Measurements from ENCODE around the gene TOB1. TPM values are rescaled to one million over a fixed set of nuclear protein-coding genes. Genes with fewer than 3 reads are reported as not detected.

Gene TOB1
- total RNA-seq, 2 experiments from 2014 or later = 81.8 to 99.0 TPM

DNA sequence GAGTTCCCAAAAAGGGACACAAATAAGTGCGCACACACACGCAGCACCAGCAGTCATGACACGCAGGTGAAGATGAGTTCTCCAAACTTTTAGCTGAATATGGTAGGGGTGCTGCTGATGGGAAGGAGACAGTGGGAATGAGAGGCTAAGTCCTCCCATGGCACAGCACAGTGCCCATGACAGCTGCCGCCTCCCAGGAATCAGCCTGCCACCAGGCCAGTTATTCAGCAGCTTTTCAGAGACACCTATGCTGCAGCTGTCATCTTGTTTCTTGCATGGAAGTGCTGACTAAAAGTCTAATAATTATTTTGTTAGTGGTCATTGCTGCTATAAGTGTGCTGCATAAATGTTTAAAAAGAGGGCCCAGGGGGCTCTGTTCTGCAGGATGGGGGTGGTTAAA is 18.6 kb downstream of the TOB1 start:
- no peaks in the 10 kb centered on the region for H3K27me3 Mint-ChIP-seq
- no peak for DNase-seq
- H3K4me1 Mint-ChIP-seq = peaks cover 12% of the 10 kb centered on the region
- H3K36me3 Mint-ChIP-seq (ENCODE audit: low read depth) = no peaks in the 10 kb centered on the region
- CTCF ChIA-PET = interaction anchor here (0.6 kb wide), 1 partner anchor 143 kb away, joined by 3 read pairs; no protein-coding TSS in a partner anchor
- POLR2A ChIA-PET = no interaction called here
- H3K9me3 Mint-ChIP-seq = no peaks in the 10 kb centered on the region
- H3K4me3 Mint-ChIP-seq = no peak overlapping the region
- no peak overlapping the region for H3K27ac Mint-ChIP-seq

DNA sequence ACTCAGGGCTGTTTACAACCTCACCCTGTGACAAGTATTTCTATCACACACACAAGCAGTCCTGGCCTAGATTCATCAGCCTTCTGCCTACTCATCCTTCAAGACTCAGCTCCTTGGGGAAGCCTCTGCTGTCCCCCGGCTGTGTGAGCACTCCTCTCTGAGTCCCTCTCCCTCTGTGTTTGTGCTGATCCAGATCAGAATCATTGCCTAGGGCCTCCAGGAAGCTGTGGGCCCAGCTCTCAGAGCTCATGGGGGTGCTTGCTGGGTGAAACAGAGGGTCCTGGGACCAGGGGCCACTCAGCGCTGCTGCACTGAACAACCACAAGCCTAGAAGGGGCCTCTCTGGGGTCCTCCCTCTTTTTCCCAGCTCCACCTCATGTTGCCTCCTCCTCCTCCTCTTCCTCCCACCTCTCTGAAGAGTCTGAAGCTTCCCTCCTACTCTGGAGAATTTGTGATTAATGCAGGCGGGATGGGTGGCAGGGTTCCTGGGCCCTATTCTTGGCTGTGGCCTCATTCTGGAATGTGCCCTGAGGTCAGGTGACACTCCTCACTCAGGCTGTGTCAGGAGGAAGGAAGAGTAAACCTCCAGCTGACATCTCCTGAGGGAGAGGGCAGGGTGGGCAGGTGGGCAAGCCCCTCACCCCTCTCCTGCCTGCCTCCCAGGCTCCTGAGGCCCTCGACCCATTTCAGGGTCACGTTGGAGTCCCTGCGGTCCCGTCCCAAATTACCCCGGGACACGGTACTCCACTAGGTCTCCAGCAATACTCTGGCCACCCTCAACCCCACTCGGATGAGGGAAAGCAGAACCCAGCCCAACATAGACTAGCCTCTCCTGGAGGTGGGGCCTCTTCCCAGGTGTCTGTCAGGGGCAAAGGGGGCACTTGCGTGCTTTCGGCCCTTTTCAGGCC is 20.7 kb downstream of the TOB1 start:
- Mint-ChIP-seq H3K36me3 (ENCODE audit: low read depth) (no peaks in the 10 kb centered on the region), H3K27ac (no peak overlapping the region), H3K4me3 (no peak overlapping the region), H3K4me1 (peaks cover 2% of the 10 kb centered on the region), H3K9me3 (no peaks in the 10 kb centered on the region), H3K27me3 (no peaks in the 10 kb centered on the region)
- ChIA-PET CTCF (interaction anchor here (1.5 to 1.7 kb wide), 2 partner anchors 18 to 111 kb away, joined by 4 to 5 read pairs; no protein-coding TSS in a partner anchor), POLR2A (no interaction called here)
- no peak for DNase-seq

DNA sequence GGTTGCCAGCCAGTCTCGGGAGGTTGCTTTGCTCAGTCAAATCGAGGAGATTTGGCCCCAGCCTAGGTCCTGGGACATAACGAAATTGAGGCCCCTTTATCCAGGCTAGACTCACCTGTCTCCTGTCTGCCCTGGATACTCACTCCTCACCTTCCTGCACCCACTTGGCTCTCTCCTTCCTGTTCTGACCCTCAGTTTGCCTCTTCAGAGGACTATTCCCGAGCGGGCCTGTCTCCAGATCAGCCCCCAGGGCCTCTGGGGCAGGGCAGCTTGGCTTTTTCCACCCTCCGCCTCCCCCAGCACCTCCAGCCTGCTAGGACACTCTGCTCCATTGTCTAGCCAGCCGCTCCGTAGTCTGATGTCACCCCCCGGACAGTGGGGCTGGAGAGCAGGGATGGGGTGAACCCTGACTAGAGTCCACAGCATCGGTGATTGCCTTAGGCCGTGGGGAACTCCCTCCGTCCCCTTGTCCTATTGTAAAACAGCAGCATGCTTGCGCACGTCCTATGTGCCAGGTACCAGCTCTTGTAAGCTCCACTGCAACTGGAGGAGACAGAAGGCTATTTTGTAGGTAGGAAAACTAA is 21.9 kb downstream of the TOB1 start:
- ChIA-PET CTCF (interaction anchor here (1.3 to 4.0 kb wide), 4 partner anchors 8 to 309 kb away, joined by 4 to 27 read pairs (median 4); partner anchors contain the start of gene NME1), POLR2A (no interaction called here)
- H3K27ac Mint-ChIP-seq = no peak overlapping the region
- no peak for DNase-seq
- no peaks in the 10 kb centered on the region for H3K36me3 Mint-ChIP-seq (ENCODE audit: low read depth)
- peaks cover 2% of the 10 kb centered on the region for H3K4me1 Mint-ChIP-seq
- no peak overlapping the region for H3K4me3 Mint-ChIP-seq
- no peaks in the 10 kb centered on the region for H3K27me3 Mint-ChIP-seq
- no peaks in the 10 kb centered on the region for H3K9me3 Mint-ChIP-seq

- H3K36me3 Mint-ChIP-seq (ENCODE audit: low read depth) = no peaks in the 10 kb centered on the region
- POLR2A ChIA-PET = no interaction called here
- no peak overlapping the region for H3K27ac Mint-ChIP-seq
- no peak for DNase-seq
- peaks cover 2% of the 10 kb centered on the region for H3K4me1 Mint-ChIP-seq
- no peaks in the 10 kb centered on the region for H3K27me3 Mint-ChIP-seq
- H3K9me3 Mint-ChIP-seq = no peaks in the 10 kb centered on the region
- H3K4me3 Mint-ChIP-seq = no peak overlapping the region
- CTCF ChIA-PET = interaction anchor here (1.3 to 4.0 kb wide), 3 partner anchors 9 to 310 kb away, joined by 4 to 27 read pairs (median 4); partner anchors contain the start of gene NME1
Observed at GRCh38 chr17:50843150-50843905, 22.8 kb downstream of the TOB1 start.

- no peak for DNase-seq
- Mint-ChIP-seq H3K4me1 (peaks cover 2% of the 10 kb centered on the region), H3K4me3 (no peak overlapping the region), H3K36me3 (ENCODE audit: low read depth) (no peaks in the 10 kb centered on the region), H3K27ac (no peak overlapping the region), H3K27me3 (no peaks in the 10 kb centered on the region), H3K9me3 (no peaks in the 10 kb centered on the region)
- CTCF ChIA-PET = interaction anchor here (0.8 to 4.0 kb wide), 6 partner anchors 10 to 128 kb away, joined by 3 to 27 read pairs (median 5); no protein-coding TSS in a partner anchor
- POLR2A ChIA-PET = no interaction called here
Observed at GRCh38 chr17:50842506-50843149, 23.5 kb downstream of the TOB1 start.

DNA sequence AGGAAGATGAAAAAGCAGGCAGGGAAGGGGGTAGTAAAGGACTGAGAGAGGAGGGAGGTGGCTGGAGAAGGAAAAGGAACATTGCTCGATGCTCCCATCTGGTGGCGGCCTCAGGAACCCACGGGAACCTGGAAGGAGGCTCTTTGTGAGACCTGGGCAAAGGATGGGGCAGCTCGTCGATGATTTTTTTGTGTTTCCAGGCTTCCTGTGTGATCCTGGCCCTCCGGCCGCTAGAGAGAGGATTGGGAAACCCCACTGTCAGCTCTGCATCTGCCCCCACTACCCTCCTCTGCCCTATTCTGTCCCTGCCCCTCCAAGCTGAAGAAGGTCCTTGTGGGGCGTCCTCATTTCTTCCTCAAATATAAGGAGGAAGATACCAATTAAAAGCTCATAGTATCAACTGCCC is 24.2 kb downstream of the TOB1 start:
- Mint-ChIP-seq H3K27me3 (no peaks in the 10 kb centered on the region), H3K4me3 (no peak overlapping the region), H3K36me3 (ENCODE audit: low read depth) (no peaks in the 10 kb centered on the region), H3K4me1 (peaks cover 2% of the 10 kb centered on the region), H3K27ac (no peak overlapping the region), H3K9me3 (no peaks in the 10 kb centered on the region)
- DNase-seq = peak; percentile 61
- ChIA-PET CTCF (interaction anchor here (0.8 to 4.0 kb wide), 6 partner anchors 10 to 128 kb away, joined by 3 to 27 read pairs (median 5); no protein-coding TSS in a partner anchor), POLR2A (no interaction called here)

DNA sequence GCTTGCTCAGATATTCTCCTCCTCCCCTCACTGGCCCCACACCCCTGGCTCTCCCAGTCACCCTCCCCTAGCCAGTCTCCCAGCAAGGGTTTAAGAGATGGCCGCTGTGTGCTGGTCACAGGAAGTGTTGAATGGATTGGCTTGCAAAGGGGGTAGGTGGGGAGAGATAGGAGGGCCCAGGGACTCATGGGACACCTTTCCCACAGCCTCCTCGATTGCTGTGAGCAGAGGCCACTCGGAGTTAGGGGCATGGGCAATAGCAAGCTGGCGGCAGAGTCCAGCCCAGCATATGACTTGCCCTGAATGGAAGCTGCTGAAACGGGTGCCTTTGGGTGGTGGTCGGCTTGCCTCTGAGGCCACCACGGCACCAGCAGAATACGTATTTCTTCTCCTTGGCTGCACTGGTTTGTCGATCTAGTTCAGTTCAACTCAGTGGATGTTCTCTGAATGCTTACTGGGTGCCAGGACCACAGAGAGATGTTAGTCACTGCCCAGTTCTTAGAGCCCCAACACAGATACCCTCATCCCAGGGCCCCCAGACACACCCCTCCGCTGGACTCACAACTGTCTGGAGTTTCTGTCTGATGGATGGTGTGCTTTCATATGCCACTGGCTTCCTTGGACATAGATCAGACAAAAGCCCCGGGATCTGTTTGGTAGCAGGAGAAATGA is 24.7 kb downstream of the TOB1 start:
- Mint-ChIP-seq H3K27me3 (no peaks in the 10 kb centered on the region), H3K27ac (no peak overlapping the region), H3K9me3 (no peaks in the 10 kb centered on the region), H3K36me3 (ENCODE audit: low read depth) (no peaks in the 10 kb centered on the region), H3K4me3 (no peak overlapping the region), H3K4me1 (peaks cover 2% of the 10 kb centered on the region)
- ChIA-PET CTCF (interaction anchor here (1.0 to 4.0 kb wide), 4 partner anchors 11 to 129 kb away, joined by 3 to 27 read pairs (median 10); no protein-coding TSS in a partner anchor), POLR2A (no interaction called here)
- no peak for DNase-seq

- H3K9me3 Mint-ChIP-seq = no peaks in the 10 kb centered on the region
- peaks cover 5% of the 10 kb centered on the region for H3K27me3 Mint-ChIP-seq
- no peak overlapping the region for H3K4me3 Mint-ChIP-seq
- no peaks in the 10 kb centered on the region for H3K36me3 Mint-ChIP-seq (ENCODE audit: low read depth)
- peaks cover 2% of the 10 kb centered on the region for H3K4me1 Mint-ChIP-seq
- CTCF ChIA-PET = interaction anchor here (1.0 to 4.0 kb wide), 3 partner anchors 10 to 57 kb away, joined by 3 to 27 read pairs (median 15); no protein-coding TSS in a partner anchor
- DNase-seq = no peak
- POLR2A ChIA-PET = no interaction called here
- H3K27ac Mint-ChIP-seq = no peak overlapping the region
Observed at GRCh38 chr17:50840311-50840851, 25.8 kb downstream of the TOB1 start.

GRCh38 chr17:50839591-50840310 is 26.4 kb downstream of the TOB1 start:
- no peaks in the 10 kb centered on the region for H3K9me3 Mint-ChIP-seq
- ChIA-PET CTCF (interaction anchor here (0.9 to 4.0 kb wide), 6 partner anchors 12 to 75 kb away, joined by 3 to 27 read pairs (median 5); no protein-coding TSS in a partner anchor), POLR2A (no interaction called here)
- peaks cover 2% of the 10 kb centered on the region for H3K4me1 Mint-ChIP-seq
- H3K27ac Mint-ChIP-seq = no peak overlapping the region
- peaks cover 7% of the 10 kb centered on the region for H3K27me3 Mint-ChIP-seq
- H3K4me3 Mint-ChIP-seq = no peak overlapping the region
- H3K36me3 Mint-ChIP-seq (ENCODE audit: low read depth) = no peaks in the 10 kb centered on the region
- no peak for DNase-seq

DNA sequence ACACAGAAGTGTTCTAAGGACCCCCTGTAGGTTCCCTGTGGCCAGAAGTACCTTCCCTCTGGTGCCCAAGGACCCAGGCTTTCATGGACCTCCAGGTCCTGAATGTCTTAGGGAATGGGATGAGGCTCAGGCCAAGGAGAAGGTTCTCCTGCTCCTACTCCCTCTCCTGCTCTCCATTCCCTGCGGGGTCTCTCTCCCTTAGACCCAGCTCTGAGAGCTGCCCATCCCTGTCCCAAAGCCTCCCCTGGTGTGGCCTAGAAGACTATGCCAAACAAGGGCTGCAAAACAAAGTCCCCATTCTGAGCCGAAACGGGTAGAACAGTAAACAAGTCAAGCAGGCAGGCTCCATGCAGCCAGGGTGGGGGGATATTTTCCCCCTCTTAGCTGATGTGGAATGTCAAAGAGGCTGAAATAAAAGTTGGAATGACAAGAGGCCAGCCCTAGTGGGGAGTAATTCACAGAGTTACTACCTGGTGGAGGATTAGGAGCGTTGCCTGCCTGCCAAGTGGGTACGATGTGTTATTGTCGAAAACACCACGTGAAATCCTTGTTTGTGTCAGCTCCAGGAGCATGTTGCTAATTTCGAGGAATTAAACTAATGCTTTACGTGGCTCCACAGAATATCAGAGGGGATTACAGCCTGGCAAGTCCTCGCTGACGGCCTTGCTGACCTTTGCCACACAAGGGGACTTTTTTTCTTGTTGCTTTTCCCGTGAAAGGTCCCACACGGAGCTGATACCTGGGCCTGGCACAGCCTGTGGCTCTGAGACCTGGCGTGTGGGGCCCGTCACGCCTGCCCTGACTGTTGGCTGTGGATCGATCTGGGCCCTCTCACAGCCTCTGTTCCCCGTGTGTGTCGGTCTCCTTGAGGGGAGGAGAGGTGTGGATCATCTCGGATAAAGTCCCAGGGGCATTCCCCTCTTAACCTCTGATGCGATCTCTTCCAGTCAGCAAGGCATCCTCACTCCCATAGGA is 27.9 kb downstream of the TOB1 start:
- no peak overlapping the region for H3K4me3 Mint-ChIP-seq
- DNase-seq = no peak
- peaks cover 2% of the 10 kb centered on the region for H3K4me1 Mint-ChIP-seq
- peaks cover 12% of the 10 kb centered on the region for H3K27me3 Mint-ChIP-seq
- no peaks in the 10 kb centered on the region for H3K36me3 Mint-ChIP-seq (ENCODE audit: low read depth)
- POLR2A ChIA-PET = no interaction called here
- no peak overlapping the region for H3K27ac Mint-ChIP-seq
- no peaks in the 10 kb centered on the region for H3K9me3 Mint-ChIP-seq
- CTCF ChIA-PET = interaction anchor here (0.9 to 1.7 kb wide), 4 partner anchors 22 to 73 kb away, joined by 3 to 7 read pairs (median 4); no protein-coding TSS in a partner anchor

Data from activated CD4-positive, alpha-beta T cell treated with anti-CD3 and anti-CD28 coated beads, Interleukin-2, amount 10 ng/mL, durations not matched to agents 7 days and 5 days (primary cell).